ENCODE results near the gene IL17RC.

The IL17RC gene

GRCh38 chr3:9945358-9945757 is 28.5 kb downstream of the IL17RC start:
- no peaks in the 10 kb centered on the region for H3K9me3 ChIP-seq (ENCODE audit: insufficient read depth, low read depth, low read length)
- no peak overlapping the region for H3K27ac ChIP-seq (ENCODE audit: low read depth, low read length)
- peaks cover 8% of the 10 kb centered on the region for H3K79me1 ChIP-seq (ENCODE audit: low read length)
- no peak overlapping the region for H4K12ac ChIP-seq (ENCODE audit: low read depth, low read length)
- WGBS (ENCODE audit: extremely low coverage, insufficient coverage, insufficient read length) = no CpG with 5 or more reads among the region's 10 CpGs
- no peak for DNase-seq
- no peak overlapping the region for H3K4me2 ChIP-seq (ENCODE audit: low read length)
- H3K4ac ChIP-seq (ENCODE audit: low read depth, low read length) = no peak overlapping the region
- H2AFZ ChIP-seq (ENCODE audit: insufficient read depth, low read length, poor library complexity) = no peak overlapping the region
- peaks cover 12 to 14% of the 10 kb centered on the region in 2 experiments for H3K4me1 ChIP-seq (ENCODE audit: control insufficient read depth in 1 of 2, insufficient read depth in 2 of 2, low read length in 2 of 2)
- H2BK12ac ChIP-seq (ENCODE audit: low read length) = no peak overlapping the region
- H3K23ac ChIP-seq (ENCODE audit: low read length) = no peak overlapping the region
- H3K79me2 ChIP-seq (ENCODE audit: control insufficient read depth, insufficient read depth, low read length, poor library complexity) = peaks cover 2% of the 10 kb centered on the region
- H3K14ac ChIP-seq (ENCODE audit: low read length) = no peak overlapping the region
- H2BK5ac ChIP-seq (ENCODE audit: low read depth, low read length, poor library complexity) = no peak overlapping the region
- no peaks in the 10 kb centered on the region for H3K27me3 ChIP-seq (ENCODE audit: insufficient read depth, low read length)
- peaks cover 16 to 24% of the 10 kb centered on the region in 2 experiments for H3K36me3 ChIP-seq (ENCODE audit: control insufficient read depth in 1 of 2, insufficient read depth in 2 of 2, low read length in 2 of 2)
- no peak overlapping the region for H2BK120ac ChIP-seq (ENCODE audit: insufficient read depth, low read length, poor library complexity)
- H4K91ac ChIP-seq (ENCODE audit: low read depth, low read length) = no peak overlapping the region
- no peak overlapping the region for H3K18ac ChIP-seq (ENCODE audit: low read length)
- no peak overlapping the region for H3K4me3 ChIP-seq (ENCODE audit: low read depth, low read length)
- no peak overlapping the region for H4K8ac ChIP-seq (ENCODE audit: low read depth, low read length)
- H2AK5ac ChIP-seq (ENCODE audit: low read length) = no peak overlapping the region
- no peak overlapping the region for H3K9ac ChIP-seq (ENCODE audit: low read length)

DNA sequence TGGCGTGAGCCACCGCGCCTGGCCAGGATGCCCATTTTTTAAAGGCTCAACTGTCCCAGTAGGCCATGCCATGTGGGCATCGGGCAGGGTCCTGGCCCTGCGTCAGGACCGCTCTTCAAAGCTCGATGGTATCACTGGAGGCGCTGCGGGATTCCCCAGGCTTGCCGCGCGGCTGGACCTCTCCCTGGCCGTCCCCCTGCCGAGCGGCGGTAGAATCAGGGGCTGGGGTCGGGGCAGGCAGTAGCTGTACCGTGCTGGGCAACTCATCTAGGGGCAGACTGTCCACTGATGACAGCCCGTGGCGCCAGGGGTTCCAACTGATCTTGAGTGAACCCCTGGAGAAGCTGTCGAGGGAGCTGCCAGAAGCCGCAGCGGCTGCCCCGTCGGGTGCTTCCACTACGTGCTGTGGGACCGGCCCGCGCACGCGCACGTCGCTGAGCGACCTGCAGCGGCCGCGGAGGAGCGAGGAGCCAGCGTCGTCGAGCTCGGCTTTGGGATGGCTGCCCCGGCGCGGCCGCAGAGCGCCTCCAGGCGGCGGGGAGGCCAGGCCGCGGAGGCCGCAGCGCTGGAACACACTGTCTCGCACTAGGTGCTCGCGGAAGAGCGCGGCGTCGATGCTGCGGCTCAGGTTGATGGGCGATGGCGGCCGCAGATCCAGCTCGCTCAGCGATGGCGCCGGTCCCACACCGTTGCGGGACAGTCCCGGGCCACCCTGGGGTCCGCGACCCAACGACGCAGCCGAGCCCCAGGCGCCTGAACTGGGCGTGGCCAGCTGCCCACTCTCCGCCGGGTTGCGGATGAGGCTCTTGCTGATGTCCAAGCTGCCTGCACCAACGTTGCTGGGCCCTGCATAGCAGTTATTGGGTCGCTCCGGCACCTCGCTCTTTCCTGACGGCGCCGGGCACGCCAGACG is 29.5 kb downstream of the IL17RC start:
- Histone ChIP-seq H2BK120ac (ENCODE audit: insufficient read depth, low read length, poor library complexity) (peak overlapping the region; percentile 73), H3K79me1 (ENCODE audit: low read length) (peaks cover 8% of the 10 kb centered on the region), H3K9ac (ENCODE audit: low read length) (peak overlapping the region; percentile 72), H3K27me3 (ENCODE audit: insufficient read depth, low read length) (no peaks in the 10 kb centered on the region), H2BK12ac (ENCODE audit: low read length) (no peak overlapping the region), H4K8ac (ENCODE audit: low read depth, low read length) (peak overlapping the region; percentile 99), H3K18ac (ENCODE audit: low read length) (peak overlapping the region; percentile 88), H2AFZ (ENCODE audit: insufficient read depth, low read length, poor library complexity) (peak overlapping the region; percentile 90), H3K23ac (ENCODE audit: low read length) (no peak overlapping the region), H3K9me3 (ENCODE audit: insufficient read depth, low read depth, low read length) (no peaks in the 10 kb centered on the region), H3K4me1 (ENCODE audit: control insufficient read depth in 1 of 2, insufficient read depth in 2 of 2, low read length in 2 of 2) (peaks cover 12 to 14% of the 10 kb centered on the region in 2 experiments), H3K4me2 (ENCODE audit: low read length) (peak overlapping the region; percentile 81), H2BK5ac (ENCODE audit: low read depth, low read length, poor library complexity) (no peak overlapping the region), H4K91ac (ENCODE audit: low read depth, low read length) (peak overlapping the region; percentile 50), H3K4ac (ENCODE audit: low read depth, low read length) (peak overlapping the region; percentile 30), H3K14ac (ENCODE audit: low read length) (peak overlapping the region; percentile 88), H3K27ac (ENCODE audit: low read depth, low read length) (no peak overlapping the region), H3K79me2 (ENCODE audit: control insufficient read depth, insufficient read depth, low read length, poor library complexity) (peaks cover 2% of the 10 kb centered on the region), H3K4me3 (ENCODE audit: low read depth, low read length) (peak overlapping the region; percentile 76), H2AK5ac (ENCODE audit: low read length) (peak overlapping the region; percentile 23), H3K36me3 (ENCODE audit: control insufficient read depth in 1 of 2, insufficient read depth in 2 of 2, low read length in 2 of 2) (peaks cover 12 to 18% of the 10 kb centered on the region in 2 experiments), H4K12ac (ENCODE audit: low read depth, low read length) (peak overlapping the region; percentile 71)
- WGBS (ENCODE audit: extremely low coverage, insufficient coverage, insufficient read length) = no CpG with 5 or more reads among the region's 90 CpGs
- peak; percentile 75 to 82 for DNase-seq

DNA sequence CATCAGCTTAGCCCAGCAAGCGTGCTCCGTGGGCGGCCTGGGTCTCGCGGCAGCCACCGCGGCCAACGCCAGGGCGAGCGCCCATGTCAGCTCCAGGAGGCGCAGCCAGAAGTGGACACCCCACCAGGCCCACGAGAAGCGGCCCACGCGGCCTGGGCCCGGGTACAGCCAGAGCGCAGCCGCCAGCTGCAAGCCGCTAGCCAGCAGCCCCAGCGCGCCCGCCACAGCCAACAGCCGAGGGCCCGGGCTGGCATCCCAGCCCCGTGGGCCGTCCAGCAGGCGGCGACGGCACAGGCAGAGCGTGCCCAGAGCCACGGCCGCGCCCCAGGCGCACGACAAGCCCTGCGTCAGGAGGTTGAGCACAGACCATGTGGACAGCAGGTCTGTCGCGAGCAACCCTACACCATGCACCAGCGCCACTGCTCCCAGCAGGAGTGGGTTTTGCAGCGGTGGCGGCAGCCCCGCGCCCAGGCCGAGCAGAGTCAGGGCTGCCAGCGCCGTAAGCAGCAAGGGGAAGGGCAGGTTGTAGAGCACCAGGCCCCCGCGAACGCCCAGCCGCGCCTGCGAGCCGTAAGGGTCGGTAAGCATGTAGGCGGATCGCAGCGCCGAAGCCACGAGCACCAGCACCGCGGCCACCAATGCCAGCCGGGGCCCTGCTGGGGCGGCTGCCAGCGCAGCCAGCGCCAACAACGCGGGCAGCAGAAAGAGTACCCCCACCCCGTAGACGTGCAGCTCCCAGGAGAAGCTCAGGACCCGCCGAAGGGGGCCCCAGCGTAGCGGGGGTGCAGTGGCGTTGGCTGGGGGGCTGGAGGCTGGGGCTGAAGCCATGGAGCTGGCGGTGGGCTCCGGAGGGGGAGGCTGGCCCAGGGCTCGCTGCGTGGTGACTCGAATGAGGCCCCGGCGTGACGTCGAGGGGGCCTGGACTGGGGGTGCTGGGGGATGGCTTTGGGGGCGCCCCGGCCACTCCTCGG is 30.4 kb downstream of the IL17RC start:
- peak overlapping the region; percentile 86 for H2AFZ ChIP-seq (ENCODE audit: insufficient read depth, low read length, poor library complexity)
- H3K36me3 ChIP-seq (ENCODE audit: control insufficient read depth in 1 of 2, insufficient read depth in 2 of 2, low read length in 2 of 2) = peaks cover 12 to 18% of the 10 kb centered on the region in 2 experiments
- peak overlapping the region; percentile 30 for H4K91ac ChIP-seq (ENCODE audit: low read depth, low read length)
- peak overlapping the region; percentile 88 for H4K8ac ChIP-seq (ENCODE audit: low read depth, low read length)
- no CpG with 5 or more reads among the region's 86 CpGs for WGBS (ENCODE audit: extremely low coverage, insufficient coverage, insufficient read length)
- H3K27ac ChIP-seq (ENCODE audit: low read depth, low read length) = no peak overlapping the region
- peak overlapping the region; percentile 81 for H3K4me2 ChIP-seq (ENCODE audit: low read length)
- peak overlapping the region; percentile 20 for H2BK120ac ChIP-seq (ENCODE audit: insufficient read depth, low read length, poor library complexity)
- H2BK5ac ChIP-seq (ENCODE audit: low read depth, low read length, poor library complexity) = no peak overlapping the region
- peak in 1 of 2 donors; percentile 56 for DNase-seq
- H3K9me3 ChIP-seq (ENCODE audit: insufficient read depth, low read depth, low read length) = no peaks in the 10 kb centered on the region
- H3K18ac ChIP-seq (ENCODE audit: low read length) = peak overlapping the region; percentile 24
- peaks cover 2% of the 10 kb centered on the region for H3K79me2 ChIP-seq (ENCODE audit: control insufficient read depth, insufficient read depth, low read length, poor library complexity)
- peak overlapping the region; percentile 76 for H3K4me3 ChIP-seq (ENCODE audit: low read depth, low read length)
- H3K23ac ChIP-seq (ENCODE audit: low read length) = no peak overlapping the region
- peaks cover 8% of the 10 kb centered on the region for H3K79me1 ChIP-seq (ENCODE audit: low read length)
- H3K9ac ChIP-seq (ENCODE audit: low read length) = no peak overlapping the region
- H2AK5ac ChIP-seq (ENCODE audit: low read length) = peak overlapping the region; percentile 23
- H4K12ac ChIP-seq (ENCODE audit: low read depth, low read length) = peak overlapping the region; percentile 71
- H3K4ac ChIP-seq (ENCODE audit: low read depth, low read length) = no peak overlapping the region
- H3K14ac ChIP-seq (ENCODE audit: low read length) = peak overlapping the region; percentile 23
- H3K4me1 ChIP-seq (ENCODE audit: control insufficient read depth in 1 of 2, insufficient read depth in 2 of 2, low read length in 2 of 2) = peaks cover 12 to 20% of the 10 kb centered on the region in 2 experiments
- H3K27me3 ChIP-seq (ENCODE audit: insufficient read depth, low read length) = peaks cover 5% of the 10 kb centered on the region
- H2BK12ac ChIP-seq (ENCODE audit: low read length) = no peak overlapping the region

GRCh38 chr3:9948586-9948985 is 31.7 kb downstream of the IL17RC start:
- Histone ChIP-seq H3K4me2 (ENCODE audit: low read length) (no peak overlapping the region), H4K8ac (ENCODE audit: low read depth, low read length) (no peak overlapping the region), H3K36me3 (ENCODE audit: control insufficient read depth in 1 of 2, insufficient read depth in 2 of 2, low read length in 2 of 2) (peaks cover under 1 to 7% of the 10 kb centered on the region in 2 experiments), H3K79me2 (ENCODE audit: control insufficient read depth, insufficient read depth, low read length, poor library complexity) (peaks cover 2% of the 10 kb centered on the region), H2BK12ac (ENCODE audit: low read length) (no peak overlapping the region), H3K4me3 (ENCODE audit: low read depth, low read length) (no peak overlapping the region), H3K79me1 (ENCODE audit: low read length) (peaks cover 8% of the 10 kb centered on the region), H3K18ac (ENCODE audit: low read length) (no peak overlapping the region), H3K23ac (ENCODE audit: low read length) (no peak overlapping the region), H3K27ac (ENCODE audit: low read depth, low read length) (no peak overlapping the region), H2BK120ac (ENCODE audit: insufficient read depth, low read length, poor library complexity) (no peak overlapping the region), H2AFZ (ENCODE audit: insufficient read depth, low read length, poor library complexity) (no peak overlapping the region), H2AK5ac (ENCODE audit: low read length) (no peak overlapping the region), H3K4me1 (ENCODE audit: control insufficient read depth in 1 of 2, insufficient read depth in 2 of 2, low read length in 2 of 2) (peaks cover 12 to 22% of the 10 kb centered on the region in 2 experiments), H4K12ac (ENCODE audit: low read depth, low read length) (no peak overlapping the region), H3K14ac (ENCODE audit: low read length) (no peak overlapping the region), H3K27me3 (ENCODE audit: insufficient read depth, low read length) (peaks cover 5% of the 10 kb centered on the region), H3K4ac (ENCODE audit: low read depth, low read length) (no peak overlapping the region), H4K91ac (ENCODE audit: low read depth, low read length) (no peak overlapping the region), H3K9ac (ENCODE audit: low read length) (no peak overlapping the region), H3K9me3 (ENCODE audit: insufficient read depth, low read depth, low read length) (no peaks in the 10 kb centered on the region), H2BK5ac (ENCODE audit: low read depth, low read length, poor library complexity) (no peak overlapping the region)
- no CpG with 5 or more reads among the region's 3 CpGs for WGBS (ENCODE audit: extremely low coverage, insufficient coverage, insufficient read length)
- DNase-seq = no peak

Data from trophoblast cell (in vitro differentiated cells and primary cell).